ENCODE results near the gene WNT8A.
"Not testable (repeated sequence)": the region's sequence is repeated elsewhere in the genome, so short reads cannot be mapped to it uniquely, and the experiment has no call there.

Gene WNT8A

DNA sequence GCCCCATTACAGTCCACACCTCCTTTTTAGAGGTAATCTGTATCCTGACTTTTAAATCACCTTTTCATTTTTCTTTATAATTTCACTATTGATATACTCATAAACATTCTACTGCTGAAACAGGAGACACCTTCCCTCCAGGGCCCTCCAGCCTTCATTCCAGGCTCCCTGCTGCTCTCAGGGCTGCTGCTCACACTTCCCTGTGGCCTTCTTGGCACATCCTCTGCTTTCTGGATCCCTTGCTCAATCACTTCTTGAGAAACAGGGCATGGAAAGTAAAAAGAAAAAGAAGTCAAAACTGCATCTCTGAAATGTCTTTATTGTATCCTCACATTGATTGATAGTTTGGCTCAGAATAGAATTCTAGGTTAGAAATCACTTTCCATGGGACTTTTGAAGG is 19.3 kb upstream of the WNT8A start:
- TF ChIP-seq, protein P1, sequence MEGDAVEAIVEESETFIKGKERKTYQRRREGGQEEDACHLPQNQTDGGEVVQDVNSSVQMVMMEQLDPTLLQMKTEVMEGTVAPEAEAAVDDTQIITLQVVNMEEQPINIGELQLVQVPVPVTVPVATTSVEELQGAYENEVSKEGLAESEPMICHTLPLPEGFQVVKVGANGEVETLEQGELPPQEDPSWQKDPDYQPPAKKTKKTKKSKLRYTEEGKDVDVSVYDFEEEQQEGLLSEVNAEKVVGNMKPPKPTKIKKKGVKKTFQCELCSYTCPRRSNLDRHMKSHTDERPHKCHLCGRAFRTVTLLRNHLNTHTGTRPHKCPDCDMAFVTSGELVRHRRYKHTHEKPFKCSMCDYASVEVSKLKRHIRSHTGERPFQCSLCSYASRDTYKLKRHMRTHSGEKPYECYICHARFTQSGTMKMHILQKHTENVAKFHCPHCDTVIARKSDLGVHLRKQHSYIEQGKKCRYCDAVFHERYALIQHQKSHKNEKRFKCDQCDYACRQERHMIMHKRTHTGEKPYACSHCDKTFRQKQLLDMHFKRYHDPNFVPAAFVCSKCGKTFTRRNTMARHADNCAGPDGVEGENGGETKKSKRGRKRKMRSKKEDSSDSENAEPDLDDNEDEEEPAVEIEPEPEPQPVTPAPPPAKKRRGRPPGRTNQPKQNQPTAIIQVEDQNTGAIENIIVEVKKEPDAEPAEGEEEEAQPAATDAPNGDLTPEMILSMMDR (IDR thresholded peaks at IDR 0.05; ENCODE audit: unreplicated experiment in 3 of 3), result no peak
- H3K27me3 Mint-ChIP-seq (ENCODE audit: low read depth), result no peaks in the 10 kb centered on the region
- H3K36me3 Mint-ChIP-seq (ENCODE audit: low read depth), result no peaks in the 10 kb centered on the region
- peak overlapping the region in 1 of 3 experiments; percentile 11 for H3K27ac Mint-ChIP-seq
- no peak overlapping the region for H3K4me3 Mint-ChIP-seq
- no peaks in the 10 kb centered on the region for H3K9me3 Mint-ChIP-seq
- no peaks in the 10 kb centered on the region for H3K4me1 Mint-ChIP-seq

DNA sequence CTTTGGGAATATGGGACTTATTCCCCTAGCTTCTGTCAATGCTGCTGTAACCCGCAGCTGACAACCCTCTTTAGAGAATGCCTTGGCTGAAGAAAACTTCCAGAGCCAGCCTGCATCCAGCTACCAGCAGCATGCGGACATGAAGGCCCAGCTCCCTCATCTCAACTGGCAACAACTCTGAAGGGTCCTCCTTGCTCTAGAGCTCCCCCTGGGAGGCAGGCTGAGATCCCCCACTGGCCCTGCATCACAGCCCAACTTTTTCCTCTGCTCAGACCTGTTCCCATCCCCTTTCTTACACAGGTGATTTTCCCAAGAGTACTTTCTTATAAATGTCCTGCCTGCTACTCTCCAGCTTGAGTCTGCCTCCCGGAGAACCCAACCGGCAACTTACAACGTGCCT is 18.7 kb upstream of the WNT8A start:
- Mint-ChIP-seq H3K4me1 (no peaks in the 10 kb centered on the region), H3K9me3 (no peaks in the 10 kb centered on the region), H3K4me3 (no peak overlapping the region), H3K36me3 (ENCODE audit: low read depth) (no peaks in the 10 kb centered on the region), H3K27me3 (ENCODE audit: low read depth) (no peaks in the 10 kb centered on the region), H3K27ac (no peak overlapping the region)
- TF ChIP-seq, protein P1 (IDR thresholded peaks at IDR 0.05; ENCODE audit: unreplicated experiment in 3 of 3), result no peak

DNA sequence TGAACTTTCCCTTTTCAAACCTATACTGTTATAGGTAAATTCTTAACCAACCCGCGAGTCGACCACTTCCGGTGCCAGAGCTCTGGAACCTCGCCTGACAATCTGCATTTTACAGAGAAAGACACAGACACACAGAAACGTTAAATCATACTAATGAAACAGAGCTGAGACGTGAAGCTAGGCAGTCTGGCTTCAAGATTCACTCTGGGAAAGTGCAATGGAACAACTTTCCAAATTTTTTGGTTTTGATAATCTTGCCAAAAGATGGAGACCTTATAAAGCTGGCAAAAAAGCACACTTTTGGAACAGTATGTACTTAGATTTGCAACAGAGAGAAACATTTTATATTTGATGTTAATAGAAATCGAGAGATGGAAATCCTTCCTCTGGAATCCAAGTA is 15.9 kb upstream of the WNT8A start:
- no peak overlapping the region for H3K4me3 Mint-ChIP-seq
- TF ChIP-seq, protein P1 (IDR thresholded peaks at IDR 0.05; ENCODE audit: unreplicated experiment in 3 of 3), result no peak
- no peaks in the 10 kb centered on the region for H3K9me3 Mint-ChIP-seq
- H3K27me3 Mint-ChIP-seq (ENCODE audit: low read depth), result peaks cover 5% of the 10 kb centered on the region
- no peaks in the 10 kb centered on the region for H3K36me3 Mint-ChIP-seq (ENCODE audit: low read depth)
- H3K4me1 Mint-ChIP-seq, result no peaks in the 10 kb centered on the region
- H3K27ac Mint-ChIP-seq, result no peak overlapping the region

DNA sequence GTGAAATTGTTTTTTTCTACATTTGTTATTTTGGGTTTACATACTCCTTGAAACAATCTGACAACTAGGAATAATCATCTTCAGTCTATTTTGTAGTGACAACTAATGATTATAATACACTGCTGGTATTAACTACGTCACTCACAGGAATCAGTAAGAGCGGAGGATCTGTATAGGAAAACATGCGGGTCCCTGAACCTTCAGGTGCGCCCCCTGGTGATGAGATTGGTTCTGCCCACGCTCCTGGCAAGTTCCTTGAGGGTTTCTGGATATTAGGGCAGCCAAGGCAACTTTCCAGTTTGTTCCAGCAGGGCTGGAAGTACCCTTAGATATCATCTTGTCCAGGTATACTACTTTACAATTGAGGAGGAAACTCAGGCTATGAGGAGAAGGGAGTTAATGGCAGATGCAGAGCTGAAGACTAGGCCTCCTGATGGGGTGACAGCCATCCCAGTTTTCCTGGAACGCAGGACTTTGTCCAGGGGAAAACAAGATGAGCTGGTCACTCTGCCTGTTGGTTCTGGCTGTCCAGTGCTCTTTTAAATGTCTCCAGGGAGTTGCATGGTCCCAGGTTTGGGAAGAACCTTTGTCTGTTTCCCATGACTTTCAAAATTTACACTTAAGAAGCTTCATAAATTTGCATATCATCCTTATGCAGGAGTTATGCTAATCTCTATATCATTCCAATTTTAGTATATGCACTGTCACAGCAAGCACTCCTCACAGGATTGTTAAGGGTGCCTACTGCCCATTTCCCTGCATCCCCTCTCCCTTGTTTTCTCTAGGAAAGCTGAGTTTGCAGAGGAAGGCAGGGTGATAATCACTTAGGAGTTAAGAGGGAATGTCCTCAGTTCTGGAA is 14.9 kb upstream of the WNT8A start:
- H3K27ac Mint-ChIP-seq, result no peak overlapping the region

DNA sequence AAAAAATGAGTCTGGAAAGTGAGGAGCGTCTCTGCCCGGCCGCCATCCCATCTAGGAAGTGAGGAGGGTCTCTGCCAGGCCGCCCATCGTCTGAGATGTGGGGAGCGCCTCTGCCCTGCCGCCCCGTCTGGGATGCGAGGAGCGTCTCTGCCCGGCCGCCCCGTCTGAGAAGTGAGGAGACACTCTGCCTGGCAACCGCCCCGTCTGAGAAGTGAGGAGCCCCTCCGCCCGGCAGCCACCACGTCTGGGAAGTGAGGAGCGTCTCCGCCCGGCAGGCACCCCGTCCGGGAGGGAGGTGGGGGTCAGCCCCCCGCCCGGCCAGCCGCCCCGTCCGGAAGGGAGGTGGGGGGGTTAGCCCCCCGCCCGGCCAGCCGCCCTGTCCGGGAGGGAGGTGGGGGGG is 13.8 kb upstream of the WNT8A start:
- not testable (repeated sequence) for H3K27ac Mint-ChIP-seq; H3K4me1 Mint-ChIP-seq; H3K36me3 Mint-ChIP-seq (ENCODE audit: low read depth); H3K9me3 Mint-ChIP-seq; H3K4me3 Mint-ChIP-seq; H3K27me3 Mint-ChIP-seq (ENCODE audit: low read depth)

More for the DNA sequence above, 14.9 kb upstream of the WNT8A start:
- Mint-ChIP-seq H3K4me1 (no peaks in the 10 kb centered on the region), H3K36me3 (ENCODE audit: low read depth) (no peaks in the 10 kb centered on the region), H3K27me3 (ENCODE audit: low read depth) (peaks cover 5% of the 10 kb centered on the region), H3K4me3 (no peak overlapping the region), H3K9me3 (no peaks in the 10 kb centered on the region)
- TF ChIP-seq, protein P1 (IDR thresholded peaks at IDR 0.05; ENCODE audit: unreplicated experiment in 3 of 3), result peak; percentile 40 to 54 (median 45)

DNA sequence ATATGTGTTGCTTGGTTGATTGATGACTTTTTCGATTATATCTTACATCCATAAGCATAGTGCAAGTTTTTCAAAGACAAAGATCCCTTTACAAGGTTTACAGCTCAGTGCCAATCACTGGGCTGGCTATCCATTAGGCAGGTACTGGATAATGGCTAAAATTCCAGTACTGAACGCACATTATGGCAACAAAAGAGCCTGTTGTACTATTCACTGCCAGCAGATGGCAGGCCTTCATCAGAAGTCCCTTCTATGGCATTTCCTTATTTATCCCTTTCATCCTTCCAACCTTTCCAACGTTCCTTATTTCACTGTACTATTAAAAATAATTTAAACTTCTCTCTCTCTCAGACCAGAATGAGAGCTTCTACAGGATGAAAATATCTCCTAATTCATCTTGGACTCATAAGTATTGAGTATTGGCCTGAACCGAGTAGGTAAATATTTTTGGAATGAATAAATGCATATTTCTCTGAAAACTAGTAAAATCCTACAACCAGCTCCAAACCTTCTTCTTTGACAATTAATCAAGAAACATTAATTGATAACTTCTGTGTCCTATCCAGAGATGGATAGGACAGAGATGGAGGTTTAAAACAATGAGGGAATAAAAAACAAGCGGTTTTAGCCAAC is 6.7 kb upstream of the WNT8A start:
- Mint-ChIP-seq H3K36me3 (ENCODE audit: low read depth) (no peaks in the 10 kb centered on the region), H3K9me3 (no peaks in the 10 kb centered on the region), H3K27me3 (ENCODE audit: low read depth) (no peaks in the 10 kb centered on the region), H3K4me1 (peaks cover 16% of the 10 kb centered on the region), H3K4me3 (no peak overlapping the region), H3K27ac (no peak overlapping the region)
- TF ChIP-seq, protein P1 (IDR thresholded peaks at IDR 0.05; ENCODE audit: unreplicated experiment in 3 of 3), result peak; percentile 74 to 93 (median 88)
